ENCODE measurements around the gene ISM2. TPM values are rescaled to one million over a fixed set of nuclear protein-coding genes. Genes with fewer than 3 reads are reported as not detected.

Gene ISM2
- total and polyA plus RNA-seq, 2 of the 8 experiments (the other 6 are each of a cell fraction or from before 2014, with no cell fraction given), result 0.52 to 0.79 TPM

- POLR2A ChIA-PET (ENCODE audit: partially characterized antibody), result no interaction called here
Observed at GRCh38 chr14:77531071-77531470, 32.5 kb upstream of the ISM2 start.

More at GRCh38 chr14:77531071-77531470, 32.5 kb upstream of the ISM2 start:
- no peaks in the 10 kb centered on the region for H3K23me2 ChIP-seq (ENCODE audit: low read depth, low read length)
- TF ChIP-seq EGR1 (IDR thresholded peaks at IDR 0.05; ENCODE audit: borderline replicate concordance, low read depth, low read length), result no peak
- no peaks in the 10 kb centered on the region for H3K79me2 ChIP-seq (ENCODE audit: control insufficient read depth in 1 of 2, insufficient read depth in 2 of 2, low read length in 2 of 2)
- H2BK120ac ChIP-seq (replicated peaks; ENCODE audit: low read depth, low read length), result no peak overlapping the region
- H3K18ac ChIP-seq (ENCODE audit: extremely low read depth, low read length), result no peak overlapping the region
- no peak overlapping the region for H3K4me2 ChIP-seq (ENCODE audit: insufficient read depth in 1 of 2, low read depth in 2 of 2, low read length in 2 of 2)
- no peak overlapping the region for H2AFZ ChIP-seq (ENCODE audit: low read length)
- H3K23ac ChIP-seq (ENCODE audit: insufficient read length), result no peak overlapping the region
- no peak overlapping the region for H3K56ac ChIP-seq (replicated peaks; ENCODE audit: insufficient read length, low read depth, low read length)
- H3K14ac ChIP-seq (ENCODE audit: insufficient read length), result no peak overlapping the region
- no peaks in the 10 kb centered on the region; a peak in 1 of 8 replicates for H3K36me3 ChIP-seq (ENCODE audit: control insufficient read depth in 2 of 4, insufficient read depth in 4 of 4, low read length in 3 of 4)
- H4K5ac ChIP-seq (ENCODE audit: insufficient read length, low read depth, low read length), result no peak overlapping the region
- no peaks in the 10 kb centered on the region for H3K9me3 ChIP-seq (ENCODE audit: insufficient read depth in 2 of 2, low read depth in 1 of 2, low read length in 1 of 2)
- no peak overlapping the region for H2AK5ac ChIP-seq (ENCODE audit: low read depth, low read length)
- no peak overlapping the region for H3K27ac ChIP-seq (ENCODE audit: low read depth, low read length)
- no peak overlapping the region for H3K4me3 ChIP-seq (ENCODE audit: extremely low read depth in 1 of 4, insufficient read depth in 2 of 4, low read depth in 3 of 4, low read length in 4 of 4)
- no peak for DNase-seq (ENCODE audit: low read depth in 1 of 2, low spot score in 2 of 2)
- H2BK5ac ChIP-seq (ENCODE audit: low read depth, low read length), result no peak overlapping the region
- no peak overlapping the region for H3K4ac ChIP-seq (replicated peaks; ENCODE audit: insufficient read length, low read depth, low read length)
- no peak overlapping the region for H4K91ac ChIP-seq (replicated peaks; ENCODE audit: insufficient read length, low read length)
- CTCF ChIA-PET (ENCODE audit: partially characterized antibody), result no interaction called here
- no peak overlapping the region for H2BK15ac ChIP-seq (ENCODE audit: low read length)
- no peaks in the 10 kb centered on the region for H3K4me1 ChIP-seq (replicated peaks in 1 of 4; ENCODE audit: control insufficient read depth in 3 of 4, insufficient read depth in 4 of 4, low read length in 3 of 4)
- no peak for FAIRE-seq
- H3K27me3 ChIP-seq (replicated peaks in 1 of 4; ENCODE audit: control insufficient read depth in 3 of 4, extremely low read depth in 1 of 4, insufficient read depth in 3 of 4, low read length in 3 of 4), result no peaks in the 10 kb centered on the region
- H2BK12ac ChIP-seq (ENCODE audit: low read depth, low read length), result no peak overlapping the region
- no peak overlapping the region for H3K9ac ChIP-seq (replicated peaks in 1 of 4; ENCODE audit: extremely low read depth in 1 of 4, low read depth in 3 of 4, low read length in 3 of 4)
- no peak overlapping the region for H2BK20ac ChIP-seq (ENCODE audit: low read length)
- no peaks in the 10 kb centered on the region for H4K20me1 ChIP-seq (replicated peaks in 1 of 2; ENCODE audit: control insufficient read depth in 1 of 2, insufficient read depth in 2 of 2, low read length in 2 of 2)
- H3K79me1 ChIP-seq (ENCODE audit: low read depth, low read length), result no peaks in the 10 kb centered on the region
- no peak overlapping the region for H4K8ac ChIP-seq (ENCODE audit: extremely low read depth, insufficient read depth, low read length)

All from H1 (cell line).